HG03064 (cell line): ENCODE data around the gene PDXK.
A peak's percentile ranks its signal among the peaks of the same experiment; 100 is the strongest.
"Not testable (repeated sequence)": the region's sequence is repeated elsewhere in the genome, so short reads cannot be mapped to it uniquely, and the experiment has no call there.

Source experiments
- ATAC-seq: cut with Tn5 transposase; IDR thresholded peaks from one replicate; pipeline ENCODE4 v1.9.1; 2021; ENCODE audit warnings: low read depth; ENCODE audit not compliant: unreplicated experiment

PDXK gene

DNA sequence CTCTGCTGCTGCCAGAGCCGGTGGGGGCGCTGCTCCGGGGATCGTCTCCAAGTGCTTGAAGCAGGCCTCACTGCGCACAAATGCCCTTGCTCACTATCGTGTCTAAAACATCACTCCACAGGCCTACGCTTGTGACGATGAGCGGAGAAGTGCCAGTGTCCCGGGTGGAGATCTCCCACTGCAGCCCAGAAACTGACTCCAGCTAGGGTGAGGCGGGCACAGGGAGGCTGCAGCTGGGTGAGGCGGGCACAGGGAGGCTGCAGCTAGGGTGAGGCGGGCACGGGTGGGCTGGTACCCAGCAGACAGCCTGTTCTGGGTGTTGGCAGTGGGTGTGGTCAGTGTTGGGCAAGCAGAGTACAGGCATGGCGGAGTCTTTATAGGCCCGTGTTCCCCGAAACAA is 22.7 kb upstream of the PDXK start:
- no peak for ATAC-seq

GRCh38 chr21:43697758-43698643 is 20.9 kb upstream of the PDXK start:
- no peak for ATAC-seq

DNA sequence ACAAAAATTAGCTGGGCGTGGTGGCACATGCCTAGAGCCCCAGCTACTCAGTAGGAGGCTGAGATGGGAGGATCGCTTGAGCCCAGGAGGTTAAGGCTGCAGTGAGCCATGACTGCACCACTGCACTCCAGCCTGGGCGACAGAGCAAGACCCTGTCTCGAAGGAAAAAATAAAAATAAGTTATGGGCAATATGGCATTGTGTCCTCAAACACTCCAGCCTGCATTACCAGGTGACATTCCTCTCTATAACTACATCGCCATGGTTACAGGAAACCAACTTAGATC is 19.5 kb upstream of the PDXK start:
- not testable (repeated sequence) for ATAC-seq

DNA sequence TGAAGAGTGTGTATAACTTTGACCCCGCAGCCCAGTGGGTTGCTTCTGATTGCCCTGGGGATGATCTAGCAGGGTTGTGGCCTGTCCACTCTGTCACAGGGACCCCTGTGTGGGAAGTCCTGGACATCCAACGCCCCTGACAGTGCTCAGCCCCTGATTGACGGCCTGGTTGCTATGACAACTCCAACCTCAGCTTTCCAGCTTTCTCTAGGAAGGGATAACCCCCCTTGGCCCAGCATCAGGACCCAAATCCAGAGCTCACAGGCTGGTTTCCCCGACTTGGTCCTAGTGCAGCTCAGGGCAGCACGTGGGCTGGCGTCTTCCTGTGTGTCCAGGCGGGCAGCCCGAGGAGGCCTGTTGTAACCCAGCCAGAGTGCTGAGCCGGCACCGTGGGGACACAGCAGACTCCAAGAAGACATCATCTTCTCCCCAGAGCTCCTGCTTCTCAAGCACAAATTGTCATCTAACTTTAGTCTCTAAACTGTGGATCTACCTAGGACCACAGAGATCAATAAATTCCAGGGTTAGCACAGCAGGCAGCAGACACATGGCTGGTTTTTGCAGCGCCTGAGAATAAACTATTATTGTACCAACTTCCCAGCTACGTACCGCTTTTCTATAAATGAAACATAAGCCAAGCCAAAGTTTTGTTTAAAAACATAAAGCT is 18.9 kb upstream of the PDXK start:
- ATAC-seq, result no peak

GRCh38 chr21:43701936-43702784 is 16.8 kb upstream of the PDXK start:
- no peak for ATAC-seq

DNA sequence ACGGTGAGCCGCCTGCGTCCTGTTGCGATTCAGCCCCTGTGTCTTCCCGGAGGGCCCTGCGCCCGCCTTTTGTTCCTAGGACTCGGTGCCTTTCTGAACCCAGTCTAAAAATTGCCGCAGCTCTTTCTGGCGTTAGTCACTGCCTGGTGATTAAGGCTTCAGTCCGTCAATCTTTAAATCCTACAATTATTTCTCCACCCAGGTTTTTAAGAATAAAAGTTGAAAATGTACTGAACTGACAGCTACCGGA is 16.2 kb upstream of the PDXK start:
- ATAC-seq, result no peak

GRCh38 chr21:43703035-43703880 is 15.7 kb upstream of the PDXK start:
- no peak for ATAC-seq

DNA sequence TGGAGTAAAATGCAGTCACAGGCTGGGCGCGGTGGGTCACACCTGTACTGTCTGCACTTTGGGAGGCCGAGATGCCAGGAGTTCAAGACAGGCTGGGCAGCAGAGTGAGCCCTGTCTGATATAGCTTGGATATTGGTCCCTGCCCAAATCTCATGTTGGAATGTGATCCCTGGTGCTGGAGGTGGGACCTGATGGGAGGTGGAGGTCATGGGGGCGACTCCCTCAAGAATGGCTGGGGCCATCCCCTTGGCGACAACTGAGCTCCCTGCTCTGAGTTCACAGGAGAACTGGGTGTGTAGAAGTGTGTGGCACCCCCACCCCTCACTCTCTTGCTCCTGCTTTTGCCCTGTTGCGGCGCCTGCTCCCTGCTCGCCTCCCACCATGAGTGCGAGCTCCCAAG is 11.5 kb upstream of the PDXK start:
- no peak for ATAC-seq

- ATAC-seq, result no peak
Observed at GRCh38 chr21:43708745-43709381, 10.1 kb upstream of the PDXK start.

DNA sequence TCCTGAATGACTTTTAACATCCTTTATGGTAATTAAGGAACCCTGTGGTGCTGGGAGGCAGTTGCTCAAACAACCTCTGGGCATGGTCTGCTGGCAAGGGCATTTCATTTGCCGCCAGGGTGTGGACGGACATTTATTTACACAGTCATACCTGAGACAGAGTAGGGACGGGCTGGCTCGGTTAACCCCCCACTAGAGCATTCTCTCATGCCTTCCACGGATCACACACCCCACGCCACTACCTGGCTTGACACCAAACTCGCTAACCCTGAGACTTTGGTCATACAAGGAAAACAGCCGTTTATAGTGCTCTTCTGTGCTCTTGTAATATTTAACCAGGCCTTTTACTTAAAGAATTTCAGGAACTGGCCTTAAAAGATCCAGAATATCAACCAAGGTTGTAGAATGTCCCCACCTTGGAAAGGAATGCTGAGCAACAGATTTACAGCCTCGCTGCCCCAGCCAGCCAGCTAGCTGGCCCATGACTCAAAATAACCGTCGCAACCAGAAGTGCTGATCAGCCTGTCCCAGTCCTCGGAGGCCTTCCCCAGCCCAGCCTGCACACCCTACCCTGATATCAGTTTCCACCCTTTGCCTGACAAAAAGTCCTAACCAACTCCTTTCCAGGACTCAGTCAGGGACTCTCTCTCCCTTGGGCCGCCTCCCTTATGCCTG is 6.5 kb upstream of the PDXK start:
- no peak for ATAC-seq

GRCh38 chr21:43713123-43713522 is 5.8 kb upstream of the PDXK start:
- not testable (repeated sequence) for ATAC-seq

DNA sequence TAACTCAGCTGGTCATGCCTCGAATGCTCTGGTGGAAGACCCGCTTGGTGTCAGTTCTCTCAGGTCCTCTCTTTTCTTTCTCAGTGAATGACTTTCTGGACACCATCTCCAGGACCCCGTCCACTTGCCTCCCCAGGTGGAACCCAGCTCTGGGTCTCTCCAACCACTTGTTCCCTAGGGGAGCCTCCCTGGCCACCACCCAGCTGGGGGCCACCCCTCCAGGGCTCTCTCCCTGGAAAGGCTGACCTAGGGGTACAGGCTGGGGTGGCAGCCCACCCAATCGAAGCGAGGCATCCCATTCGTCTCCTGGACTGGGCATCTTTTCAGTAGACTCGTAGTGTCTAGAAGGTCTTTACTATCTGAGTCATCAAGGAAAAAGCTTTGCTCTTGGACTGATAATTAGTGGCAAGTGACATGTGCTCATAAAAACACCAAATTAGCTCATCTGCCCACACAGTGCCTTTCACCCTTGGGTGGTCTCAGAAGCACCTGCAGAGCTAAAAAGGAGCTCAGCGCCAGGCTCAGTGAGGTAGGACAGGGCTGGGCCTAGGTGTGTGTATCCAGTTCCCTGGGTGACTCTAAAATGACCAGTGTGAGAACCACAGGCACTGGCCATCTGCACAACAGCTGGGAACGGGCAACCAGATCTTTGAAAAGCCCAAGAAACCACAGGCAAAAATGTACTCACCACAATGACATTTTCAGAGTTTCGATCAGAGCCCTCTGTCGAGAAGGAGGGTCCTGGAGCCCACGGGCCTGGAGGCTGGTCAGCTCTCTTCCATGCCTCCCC is 2.4 kb upstream of the PDXK start:
- no peak for ATAC-seq

DNA sequence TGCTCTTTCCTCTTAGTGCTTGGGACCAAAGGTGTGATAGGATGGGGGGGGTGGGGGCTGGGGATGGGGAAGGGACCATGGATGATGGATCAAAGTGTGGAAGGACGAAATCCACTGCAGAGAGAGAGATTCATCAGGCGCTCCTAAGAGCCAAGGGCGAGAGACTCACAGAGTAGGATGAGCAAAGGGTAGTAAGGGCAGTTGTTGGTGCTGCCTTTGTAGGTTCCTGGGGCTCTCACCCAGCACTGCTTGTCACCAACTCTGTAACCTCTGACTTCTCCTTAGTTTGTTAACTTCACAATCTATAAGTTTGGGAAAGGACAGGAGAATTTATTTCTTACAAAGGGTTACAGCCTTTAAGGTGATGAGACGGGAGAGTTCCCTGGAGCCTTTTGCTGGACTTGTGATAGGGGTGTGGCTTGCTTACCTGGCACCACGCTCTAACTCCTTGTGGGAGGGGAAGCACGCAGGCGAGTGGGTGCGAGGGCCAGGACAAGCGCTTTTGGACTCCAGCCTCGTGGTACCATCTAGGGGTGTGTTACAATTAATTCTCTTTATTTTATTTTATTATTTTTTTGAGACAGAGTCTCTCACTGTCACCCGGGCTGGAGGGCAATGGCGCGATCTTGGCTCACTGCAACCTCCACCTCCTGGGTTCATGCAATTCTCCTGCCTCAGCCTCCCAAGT is 1.6 kb upstream of the PDXK start:
- ATAC-seq, result no peak

GRCh38 chr21:43717967-43718871 is 710 bp upstream of the PDXK start:
- ATAC-seq, result no peak

- peak; percentile 2 for ATAC-seq
Observed at GRCh38 chr21:43719748-43720538, 1.0 kb downstream of the PDXK start.

GRCh38 chr21:43720539-43721166 is 1.7 kb downstream of the PDXK start:
- no peak for ATAC-seq
